ENCODE measurements around the gene SDK1.
"Not testable (repeated sequence)": the region's sequence is repeated elsewhere in the genome, so short reads cannot be mapped to it uniquely, and the experiment has no call there.

SDK1 gene

DNA sequence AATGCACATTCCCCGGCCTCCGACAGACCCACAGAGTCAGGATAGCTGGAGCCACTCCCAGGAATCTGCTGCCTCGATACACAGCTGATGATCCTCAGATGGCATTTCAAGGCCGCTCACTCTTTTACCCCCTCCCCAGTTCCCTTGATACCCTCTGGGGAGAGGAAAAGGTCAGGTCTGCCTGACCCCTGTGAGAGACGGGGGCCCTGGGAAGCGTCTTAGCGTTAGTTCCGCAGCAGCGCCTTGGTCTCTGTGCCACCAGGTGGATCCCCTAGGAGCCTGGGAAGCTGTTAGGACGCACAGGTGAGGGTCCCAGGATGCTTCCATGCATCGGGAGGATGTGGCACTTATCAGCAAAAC lies 960.5 kb downstream of the SDK1 start:
- ChIA-PET POLR2A (no interaction called here), CTCF (no interaction called here)
- H3K27ac ChIP-seq (ENCODE audit: extremely low read depth, low read depth, low read length), result no peak overlapping the region

DNA sequence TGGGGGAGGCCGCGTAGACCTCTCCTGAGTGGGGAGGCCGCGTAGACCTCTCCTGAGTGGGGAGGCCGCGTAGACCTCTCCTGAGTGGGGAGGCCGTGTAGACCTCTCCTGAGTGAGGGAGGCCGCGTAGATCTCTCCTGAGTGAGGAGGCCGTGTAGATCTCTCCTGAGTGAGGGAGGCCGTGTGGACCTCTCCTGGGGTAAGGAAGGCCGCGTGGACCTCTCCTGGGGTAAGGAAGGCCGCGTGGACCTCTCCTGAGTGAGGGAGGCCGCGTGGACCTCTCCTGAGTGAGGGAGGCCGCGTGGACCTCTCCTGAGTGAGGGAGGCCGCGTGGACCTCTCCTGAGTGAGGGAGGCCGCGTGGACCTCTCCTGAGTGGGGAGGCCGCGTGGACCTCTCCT lies 963.2 kb downstream of the SDK1 start:
- not testable (repeated sequence) for H3K4me3 ChIP-seq (ENCODE audit: low read depth, low read length); H3K27ac ChIP-seq (ENCODE audit: extremely low read depth, low read depth, low read length)

More for the DNA sequence above, 960.5 kb downstream of the SDK1 start:
- Histone ChIP-seq H3K9me3 (ENCODE audit: control insufficient read depth, insufficient read depth, low read depth, low read length) (no peaks in the 10 kb centered on the region), H3K4me1 (ENCODE audit: control insufficient read depth, insufficient read depth, low read length) (no peaks in the 10 kb centered on the region), H3K4me3 (ENCODE audit: low read depth, low read length) (no peak overlapping the region), H3K36me3 (ENCODE audit: control insufficient read depth in 2 of 2, insufficient read depth in 1 of 2, low read length in 2 of 2) (no peaks in the 10 kb centered on the region)
- TF ChIP-seq ZNF560 (tag by site-specific recombination; IDR thresholded peaks at IDR 0.05; ENCODE audit: borderline replicate concordance), result no peak
- TF ChIP-seq ZNF571 (tag by site-specific recombination; IDR thresholded peaks at IDR 0.05), result no peak
- TF ChIP-seq TCF7L2 (IDR thresholded peaks at IDR 0.05; ENCODE audit: borderline replicate concordance, low read depth, low read length), result no peak
- no peak for TF ChIP-seq ZNF248 (tag by site-specific recombination; IDR thresholded peaks at IDR 0.05)
- TF ChIP-seq ZNF2 (tag by site-specific recombination; IDR thresholded peaks at IDR 0.05), result no peak

DNA sequence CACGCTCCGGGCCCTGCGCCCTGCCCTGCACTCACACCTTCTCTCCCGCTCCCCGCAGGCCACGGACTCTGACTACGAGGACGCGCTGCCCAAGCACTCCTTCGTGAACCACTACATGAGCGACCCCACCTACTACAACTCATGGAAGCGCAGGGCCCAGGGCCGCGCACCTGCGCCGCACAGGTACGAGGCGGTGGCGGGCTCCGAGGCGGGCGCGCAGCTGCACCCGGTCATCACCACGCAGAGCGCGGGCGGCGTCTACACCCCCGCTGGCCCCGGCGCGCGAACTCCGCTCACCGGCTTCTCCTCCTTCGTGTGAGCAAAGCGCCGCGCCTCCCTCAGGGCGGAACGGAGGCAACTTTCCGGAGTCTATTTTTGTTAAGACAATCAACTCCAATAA lies 964.0 kb downstream of the SDK1 start:
- ChIA-PET POLR2A (no interaction called here), CTCF (no interaction called here)
- no peak overlapping the region for H3K27ac ChIP-seq (ENCODE audit: extremely low read depth, low read depth, low read length)
- TF ChIP-seq ZNF623 (tag by site-specific recombination; IDR thresholded peaks at IDR 0.05) (no peak), GLI4 (tag by site-specific recombination; IDR thresholded peaks at IDR 0.05) (no peak), ZBTB7A (tag by site-specific recombination; IDR thresholded peaks at IDR 0.05; ENCODE audit: low read depth) (no peak), ZNF544 (tag by site-specific recombination; IDR thresholded peaks at IDR 0.05) (no peak), ZEB2 (tag by site-specific recombination; IDR thresholded peaks at IDR 0.05) (no peak), WT1 (tag by site-specific recombination; IDR thresholded peaks at IDR 0.05) (no peak), ZNF112 (tag by site-specific recombination; IDR thresholded peaks at IDR 0.05) (no peak), ZBTB21 (tag by site-specific recombination; IDR thresholded peaks at IDR 0.05) (no peak), ZNF114 (tag by site-specific recombination; IDR thresholded peaks at IDR 0.05) (no peak), ZIC2 (tag by site-specific recombination; IDR thresholded peaks at IDR 0.05) (no peak), ZNF571 (tag by site-specific recombination; IDR thresholded peaks at IDR 0.05) (no peak), ZBTB20 (tag by site-specific recombination; IDR thresholded peaks at IDR 0.05) (no peak)
- TF ChIP-seq, protein P1, sequence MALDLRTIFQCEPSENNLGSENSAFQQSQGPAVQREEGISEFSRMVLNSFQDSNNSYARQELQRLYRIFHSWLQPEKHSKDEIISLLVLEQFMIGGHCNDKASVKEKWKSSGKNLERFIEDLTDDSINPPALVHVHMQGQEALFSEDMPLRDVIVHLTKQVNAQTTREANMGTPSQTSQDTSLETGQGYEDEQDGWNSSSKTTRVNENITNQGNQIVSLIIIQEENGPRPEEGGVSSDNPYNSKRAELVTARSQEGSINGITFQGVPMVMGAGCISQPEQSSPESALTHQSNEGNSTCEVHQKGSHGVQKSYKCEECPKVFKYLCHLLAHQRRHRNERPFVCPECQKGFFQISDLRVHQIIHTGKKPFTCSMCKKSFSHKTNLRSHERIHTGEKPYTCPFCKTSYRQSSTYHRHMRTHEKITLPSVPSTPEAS (tag by site-specific recombination; IDR thresholded peaks at IDR 0.05), result no peak
- TF ChIP-seq, protein P2, sequence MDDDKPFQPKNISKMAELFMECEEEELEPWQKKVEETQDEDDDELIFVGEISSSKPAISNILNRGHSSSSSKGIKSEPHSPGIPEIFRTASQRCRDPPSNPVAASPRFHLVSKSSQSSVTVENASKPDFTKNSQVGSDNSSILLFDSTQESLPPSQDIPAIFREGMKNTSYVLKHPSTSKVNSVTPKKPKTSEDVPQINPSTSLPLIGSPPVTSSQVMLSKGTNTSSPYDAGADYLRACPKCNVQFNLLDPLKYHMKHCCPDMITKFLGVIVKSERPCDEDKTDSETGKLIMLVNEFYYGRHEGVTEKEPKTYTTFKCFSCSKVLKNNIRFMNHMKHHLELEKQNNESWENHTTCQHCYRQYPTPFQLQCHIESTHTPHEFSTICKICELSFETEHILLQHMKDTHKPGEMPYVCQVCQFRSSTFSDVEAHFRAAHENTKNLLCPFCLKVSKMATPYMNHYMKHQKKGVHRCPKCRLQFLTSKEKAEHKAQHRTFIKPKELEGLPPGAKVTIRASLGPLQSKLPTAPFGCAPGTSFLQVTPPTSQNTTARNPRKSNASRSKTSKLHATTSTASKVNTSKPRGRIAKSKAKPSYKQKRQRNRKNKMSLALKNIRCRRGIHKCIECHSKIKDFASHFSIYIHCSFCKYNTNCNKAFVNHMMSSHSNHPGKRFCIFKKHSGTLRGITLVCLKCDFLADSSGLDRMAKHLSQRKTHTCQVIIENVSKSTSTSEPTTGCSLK (tag by site-specific recombination; IDR thresholded peaks at IDR 0.05), result no peak
- TF ChIP-seq, protein P3, sequence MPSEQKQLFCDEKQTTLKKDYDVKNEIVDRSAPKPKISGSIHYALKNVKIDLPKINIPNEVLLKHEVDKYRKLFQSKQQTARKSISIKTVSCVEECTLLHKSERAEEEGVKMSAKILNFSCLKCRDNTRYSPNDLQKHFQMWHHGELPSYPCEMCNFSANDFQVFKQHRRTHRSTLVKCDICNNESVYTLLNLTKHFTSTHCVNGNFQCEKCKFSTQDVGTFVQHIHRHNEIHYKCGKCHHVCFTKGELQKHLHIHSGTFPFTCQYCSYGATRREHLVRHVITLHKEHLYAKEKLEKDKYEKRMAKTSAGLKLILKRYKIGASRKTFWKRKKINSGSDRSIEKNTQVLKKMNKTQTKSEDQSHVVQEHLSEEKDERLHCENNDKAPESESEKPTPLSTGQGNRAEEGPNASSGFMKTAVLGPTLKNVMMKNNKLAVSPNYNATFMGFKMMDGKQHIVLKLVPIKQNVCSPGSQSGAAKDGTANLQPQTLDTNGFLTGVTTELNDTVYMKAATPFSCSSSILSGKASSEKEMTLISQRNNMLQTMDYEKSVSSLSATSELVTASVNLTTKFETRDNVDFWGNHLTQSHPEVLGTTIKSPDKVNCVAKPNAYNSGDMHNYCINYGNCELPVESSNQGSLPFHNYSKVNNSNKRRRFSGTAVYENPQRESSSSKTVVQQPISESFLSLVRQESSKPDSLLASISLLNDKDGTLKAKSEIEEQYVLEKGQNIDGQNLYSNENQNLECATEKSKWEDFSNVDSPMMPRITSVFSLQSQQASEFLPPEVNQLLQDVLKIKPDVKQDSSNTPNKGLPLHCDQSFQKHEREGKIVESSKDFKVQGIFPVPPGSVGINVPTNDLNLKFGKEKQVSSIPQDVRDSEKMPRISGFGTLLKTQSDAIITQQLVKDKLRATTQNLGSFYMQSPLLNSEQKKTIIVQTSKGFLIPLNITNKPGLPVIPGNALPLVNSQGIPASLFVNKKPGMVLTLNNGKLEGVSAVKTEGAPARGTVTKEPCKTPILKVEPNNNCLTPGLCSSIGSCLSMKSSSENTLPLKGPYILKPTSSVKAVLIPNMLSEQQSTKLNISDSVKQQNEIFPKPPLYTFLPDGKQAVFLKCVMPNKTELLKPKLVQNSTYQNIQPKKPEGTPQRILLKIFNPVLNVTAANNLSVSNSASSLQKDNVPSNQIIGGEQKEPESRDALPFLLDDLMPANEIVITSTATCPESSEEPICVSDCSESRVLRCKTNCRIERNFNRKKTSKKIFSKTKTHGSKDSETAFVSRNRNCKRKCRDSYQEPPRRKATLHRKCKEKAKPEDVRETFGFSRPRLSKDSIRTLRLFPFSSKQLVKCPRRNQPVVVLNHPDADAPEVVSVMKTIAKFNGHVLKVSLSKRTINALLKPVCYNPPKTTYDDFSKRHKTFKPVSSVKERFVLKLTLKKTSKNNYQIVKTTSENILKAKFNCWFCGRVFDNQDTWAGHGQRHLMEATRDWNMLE (tag by site-specific recombination; conservative IDR thresholded peaks at IDR 0.05; ENCODE audit: low read depth), result no peak
- no peaks in the 10 kb centered on the region for H3K4me1 ChIP-seq (ENCODE audit: control insufficient read depth, insufficient read depth, low read length)
- no peaks in the 10 kb centered on the region for H3K9me3 ChIP-seq (ENCODE audit: control insufficient read depth, insufficient read depth, low read depth, low read length)
- H3K36me3 ChIP-seq (ENCODE audit: control insufficient read depth in 2 of 2, insufficient read depth in 1 of 2, low read length in 2 of 2), result no peaks in the 10 kb centered on the region
- no peak overlapping the region for H3K4me3 ChIP-seq (ENCODE audit: low read depth, low read length)

More for the DNA sequence above, 963.2 kb downstream of the SDK1 start:
- H3K4me1 ChIP-seq (ENCODE audit: control insufficient read depth, insufficient read depth, low read length); H3K9me3 ChIP-seq (ENCODE audit: control insufficient read depth, insufficient read depth, low read depth, low read length); CTCF ChIA-PET; H3K36me3 ChIP-seq (ENCODE audit: control insufficient read depth in 2 of 2, insufficient read depth in 1 of 2, low read length in 2 of 2); POLR2A ChIA-PET: not testable (repeated sequence)

Data from HEK293 (cell line).